ENCODE measurements around the gene PARD3.
"Not testable (repeated sequence)": the region's sequence is repeated elsewhere in the genome, so short reads cannot be mapped to it uniquely, and the experiment has no call there.

Gene PARD3

GRCh38 chr10:34439386-34439785 is 375.7 kb downstream of the PARD3 start:
- H3K27me3 ChIP-seq (ENCODE audit: insufficient read depth, low read length); H3K36me3 ChIP-seq (ENCODE audit: control insufficient read depth in 1 of 2, insufficient read depth in 2 of 2, low read length in 2 of 2); H3K4me3 ChIP-seq (ENCODE audit: low read depth, low read length); H3K14ac ChIP-seq (ENCODE audit: low read length); H2AFZ ChIP-seq (ENCODE audit: insufficient read depth, low read length, poor library complexity); H3K23ac ChIP-seq (ENCODE audit: low read length); H3K27ac ChIP-seq (ENCODE audit: low read depth, low read length); H3K4me1 ChIP-seq (ENCODE audit: control insufficient read depth in 1 of 2, insufficient read depth in 2 of 2, low read length in 2 of 2); H3K79me2 ChIP-seq (ENCODE audit: control insufficient read depth, insufficient read depth, low read length, poor library complexity); H4K91ac ChIP-seq (ENCODE audit: low read depth, low read length); H3K4me2 ChIP-seq (ENCODE audit: low read length); H3K9ac ChIP-seq (ENCODE audit: low read length); H2BK12ac ChIP-seq (ENCODE audit: low read length); H3K18ac ChIP-seq (ENCODE audit: low read length); DNase-seq; H3K79me1 ChIP-seq (ENCODE audit: low read length); H2BK120ac ChIP-seq (ENCODE audit: insufficient read depth, low read length, poor library complexity); H3K4ac ChIP-seq (ENCODE audit: low read depth, low read length); H4K8ac ChIP-seq (ENCODE audit: low read depth, low read length); H2BK5ac ChIP-seq (ENCODE audit: low read depth, low read length, poor library complexity); H4K12ac ChIP-seq (ENCODE audit: low read depth, low read length); H2AK5ac ChIP-seq (ENCODE audit: low read length); H3K9me3 ChIP-seq (ENCODE audit: insufficient read depth, low read depth, low read length): not testable (repeated sequence)
- no CpG with 5 or more reads among the region's 4 CpGs for WGBS (ENCODE audit: extremely low coverage, insufficient coverage, insufficient read length)

GRCh38 chr10:34438741-34439140 is 376.4 kb downstream of the PARD3 start:
- H2AFZ ChIP-seq (ENCODE audit: insufficient read depth, low read length, poor library complexity), result no peak overlapping the region
- no peak overlapping the region for H3K4ac ChIP-seq (ENCODE audit: low read depth, low read length)
- no peak overlapping the region for H3K23ac ChIP-seq (ENCODE audit: low read length)
- H3K4me1 ChIP-seq (ENCODE audit: control insufficient read depth in 1 of 2, insufficient read depth in 2 of 2, low read length in 2 of 2), result no peaks in the 10 kb centered on the region
- H3K79me1 ChIP-seq (ENCODE audit: low read length), result no peaks in the 10 kb centered on the region
- no peak overlapping the region for H2AK5ac ChIP-seq (ENCODE audit: low read length)
- no peaks in the 10 kb centered on the region for H3K9me3 ChIP-seq (ENCODE audit: insufficient read depth, low read depth, low read length)
- WGBS (ENCODE audit: extremely low coverage, insufficient coverage, insufficient read length), result no CpG with 5 or more reads among the region's 4 CpGs
- no peak overlapping the region for H3K14ac ChIP-seq (ENCODE audit: low read length)
- H2BK120ac ChIP-seq (ENCODE audit: insufficient read depth, low read length, poor library complexity), result no peak overlapping the region
- no peaks in the 10 kb centered on the region for H3K36me3 ChIP-seq (ENCODE audit: control insufficient read depth in 1 of 2, insufficient read depth in 2 of 2, low read length in 2 of 2)
- H3K4me2 ChIP-seq (ENCODE audit: low read length), result no peak overlapping the region
- H3K27me3 ChIP-seq (ENCODE audit: insufficient read depth, low read length), result no peaks in the 10 kb centered on the region
- no peak overlapping the region for H2BK5ac ChIP-seq (ENCODE audit: low read depth, low read length, poor library complexity)
- no peak overlapping the region for H3K18ac ChIP-seq (ENCODE audit: low read length)
- no peak overlapping the region for H4K8ac ChIP-seq (ENCODE audit: low read depth, low read length)
- H4K12ac ChIP-seq (ENCODE audit: low read depth, low read length), result no peak overlapping the region
- DNase-seq, result no peak
- no peaks in the 10 kb centered on the region for H3K79me2 ChIP-seq (ENCODE audit: control insufficient read depth, insufficient read depth, low read length, poor library complexity)
- H4K91ac ChIP-seq (ENCODE audit: low read depth, low read length), result no peak overlapping the region
- H3K27ac ChIP-seq (ENCODE audit: low read depth, low read length), result no peak overlapping the region
- H3K9ac ChIP-seq (ENCODE audit: low read length), result no peak overlapping the region
- no peak overlapping the region for H3K4me3 ChIP-seq (ENCODE audit: low read depth, low read length)
- H2BK12ac ChIP-seq (ENCODE audit: low read length), result no peak overlapping the region

- Histone ChIP-seq H3K27me3 (ENCODE audit: insufficient read depth, low read length) (no peaks in the 10 kb centered on the region), H3K27ac (ENCODE audit: low read depth, low read length) (no peak overlapping the region), H4K12ac (ENCODE audit: low read depth, low read length) (no peak overlapping the region), H3K79me2 (ENCODE audit: control insufficient read depth, insufficient read depth, low read length, poor library complexity) (no peaks in the 10 kb centered on the region), H3K4me2 (ENCODE audit: low read length) (no peak overlapping the region), H3K4me1 (ENCODE audit: control insufficient read depth in 1 of 2, insufficient read depth in 2 of 2, low read length in 2 of 2) (no peaks in the 10 kb centered on the region), H2BK5ac (ENCODE audit: low read depth, low read length, poor library complexity) (no peak overlapping the region), H2AFZ (ENCODE audit: insufficient read depth, low read length, poor library complexity) (no peak overlapping the region), H4K8ac (ENCODE audit: low read depth, low read length) (no peak overlapping the region), H3K79me1 (ENCODE audit: low read length) (no peaks in the 10 kb centered on the region), H3K4me3 (ENCODE audit: low read depth, low read length) (no peak overlapping the region), H2AK5ac (ENCODE audit: low read length) (no peak overlapping the region), H3K18ac (ENCODE audit: low read length) (no peak overlapping the region), H3K9me3 (ENCODE audit: insufficient read depth, low read depth, low read length) (no peaks in the 10 kb centered on the region), H2BK120ac (ENCODE audit: insufficient read depth, low read length, poor library complexity) (no peak overlapping the region), H3K9ac (ENCODE audit: low read length) (no peak overlapping the region), H3K4ac (ENCODE audit: low read depth, low read length) (no peak overlapping the region), H4K91ac (ENCODE audit: low read depth, low read length) (no peak overlapping the region), H3K23ac (ENCODE audit: low read length) (no peak overlapping the region), H3K36me3 (ENCODE audit: control insufficient read depth in 1 of 2, insufficient read depth in 2 of 2, low read length in 2 of 2) (no peaks in the 10 kb centered on the region), H2BK12ac (ENCODE audit: low read length) (no peak overlapping the region), H3K14ac (ENCODE audit: low read length) (no peak overlapping the region)
- no peak for DNase-seq
- WGBS (ENCODE audit: extremely low coverage, insufficient coverage, insufficient read length), result no CpG with 5 or more reads among the region's 5 CpGs
Measured at GRCh38 chr10:34437906-34438305, 377.2 kb downstream of the PARD3 start.

GRCh38 chr10:34434119-34434594 is 380.9 kb downstream of the PARD3 start:
- Histone ChIP-seq H3K27me3 (ENCODE audit: insufficient read depth, low read length) (no peaks in the 10 kb centered on the region), H2BK120ac (ENCODE audit: insufficient read depth, low read length, poor library complexity) (no peak overlapping the region), H3K9me3 (ENCODE audit: insufficient read depth, low read depth, low read length) (no peaks in the 10 kb centered on the region), H4K91ac (ENCODE audit: low read depth, low read length) (no peak overlapping the region), H3K23ac (ENCODE audit: low read length) (peak overlapping the region; percentile 60), H4K12ac (ENCODE audit: low read depth, low read length) (no peak overlapping the region), H3K79me1 (ENCODE audit: low read length) (no peaks in the 10 kb centered on the region), H3K9ac (ENCODE audit: low read length) (no peak overlapping the region), H2BK12ac (ENCODE audit: low read length) (no peak overlapping the region), H3K79me2 (ENCODE audit: control insufficient read depth, insufficient read depth, low read length, poor library complexity) (no peaks in the 10 kb centered on the region), H2BK5ac (ENCODE audit: low read depth, low read length, poor library complexity) (no peak overlapping the region), H3K4me1 (ENCODE audit: control insufficient read depth in 1 of 2, insufficient read depth in 2 of 2, low read length in 2 of 2) (no peaks in the 10 kb centered on the region), H3K36me3 (ENCODE audit: control insufficient read depth in 1 of 2, insufficient read depth in 2 of 2, low read length in 2 of 2) (no peaks in the 10 kb centered on the region), H3K27ac (ENCODE audit: low read depth, low read length) (no peak overlapping the region), H3K18ac (ENCODE audit: low read length) (no peak overlapping the region), H3K4me2 (ENCODE audit: low read length) (no peak overlapping the region), H3K4ac (ENCODE audit: low read depth, low read length) (no peak overlapping the region), H2AFZ (ENCODE audit: insufficient read depth, low read length, poor library complexity) (no peak overlapping the region), H4K8ac (ENCODE audit: low read depth, low read length) (no peak overlapping the region), H3K4me3 (ENCODE audit: low read depth, low read length) (no peak overlapping the region), H3K14ac (ENCODE audit: low read length) (no peak overlapping the region), H2AK5ac (ENCODE audit: low read length) (no peak overlapping the region)
- peak in 1 of 2 donors; percentile 33 for DNase-seq
- no CpG with 5 or more reads among the region's 2 CpGs for WGBS (ENCODE audit: extremely low coverage, insufficient coverage, insufficient read length)

Data from trophoblast cell (in vitro differentiated cells and primary cell).